ENCODE measurements around the gene TFEC.

TFEC gene

GRCh38 chr7:115910541-115911164, 119.9 kb downstream of the TFEC start:
- TF ChIP-seq CTCF (conservative IDR thresholded peaks at IDR 0.05; ENCODE audit: low read length), result peak; percentile 72
- DNase-seq (ENCODE audit: low read depth), result peak; percentile 23
- no peak overlapping the region for H3K4me3 ChIP-seq (ENCODE audit: low read length)

DNA sequence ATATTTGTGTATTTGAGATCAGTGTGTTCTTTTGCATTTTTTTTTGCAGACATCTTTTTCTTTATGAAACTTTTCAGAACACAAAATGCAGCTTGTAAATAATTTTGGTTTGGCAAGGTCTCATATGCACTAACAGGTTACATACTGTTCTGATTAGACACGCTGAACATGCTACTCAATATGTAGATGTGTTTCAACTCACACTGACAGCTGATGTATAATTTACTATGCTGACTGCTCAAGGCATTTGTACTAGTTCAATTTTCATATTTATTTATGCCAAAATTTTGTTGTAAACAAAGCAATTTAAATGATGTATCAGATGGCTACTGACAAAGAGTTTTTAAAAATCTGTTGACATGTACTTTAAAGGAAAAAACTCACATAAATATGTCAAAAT, 123.8 kb downstream of the TFEC start:
- no peak for TF ChIP-seq CTCF (conservative IDR thresholded peaks at IDR 0.05; ENCODE audit: low read length)
- DNase-seq (ENCODE audit: low read depth), result no peak
- no peak overlapping the region for H3K4me3 ChIP-seq (ENCODE audit: low read length)

DNA sequence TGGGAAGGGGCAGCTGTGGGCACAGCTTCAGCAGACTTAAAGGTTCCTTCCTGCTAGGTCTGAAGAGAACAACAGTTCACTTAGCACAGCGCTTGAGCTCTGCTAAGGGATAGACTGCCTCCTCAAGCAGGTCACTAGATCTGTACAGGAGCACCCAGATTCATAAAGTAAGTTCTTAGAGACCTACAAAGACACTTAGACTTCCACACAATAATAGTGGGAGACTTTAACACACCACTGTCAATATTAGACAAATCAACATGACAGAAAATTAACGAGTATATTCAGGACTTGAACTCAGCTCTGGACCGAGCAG, 140.9 kb downstream of the TFEC start:
- no peak for DNase-seq (ENCODE audit: low read depth)
- no peak overlapping the region for H3K4me3 ChIP-seq (ENCODE audit: low read length)
- TF ChIP-seq CTCF (conservative IDR thresholded peaks at IDR 0.05; ENCODE audit: low read length), result no peak

GRCh38 chr7:115888981-115889668, 141.4 kb downstream of the TFEC start:
- no peak for TF ChIP-seq CTCF (conservative IDR thresholded peaks at IDR 0.05; ENCODE audit: low read length)
- H3K4me3 ChIP-seq (ENCODE audit: low read length), result no peak overlapping the region
- DNase-seq (ENCODE audit: low read depth), result no peak

DNA sequence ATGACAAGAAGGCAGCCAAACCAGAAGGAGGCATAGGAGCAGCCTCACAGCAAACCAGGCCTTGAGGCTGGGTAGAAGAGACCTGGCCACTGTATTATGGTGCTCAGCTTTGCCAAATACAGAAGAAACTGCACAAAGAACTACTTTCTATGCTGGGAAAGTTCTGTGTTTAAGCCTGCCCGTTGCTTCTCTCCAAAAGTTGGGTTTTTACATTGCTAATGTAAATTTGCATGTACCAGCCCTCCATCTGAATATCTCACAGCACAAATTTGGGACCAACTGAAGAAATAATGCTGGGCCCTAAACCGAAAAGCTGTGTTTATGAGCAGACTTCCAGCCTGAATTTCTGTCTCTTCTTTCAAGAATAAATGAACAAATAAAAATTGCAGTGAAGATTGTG, 145.0 kb downstream of the TFEC start:
- no peak for DNase-seq (ENCODE audit: low read depth)
- no peak overlapping the region for H3K4me3 ChIP-seq (ENCODE audit: low read length)
- TF ChIP-seq CTCF (conservative IDR thresholded peaks at IDR 0.05; ENCODE audit: low read length), result no peak

Measured in AG10803 (cell line).